GM10248 (cell line): Measurements from ENCODE around the gene MAEA.

ENCODE experiments used
- CTCF ChIA-PET: fragments of 300-600 bp; sonication (Branson Sonifier 250); formaldehyde crosslinking; extraction: SDS; loops from one replicate; lab custom pipeline; 2021; ENCODE audit warnings: antibody characterized with exemption; lab: Yijun Ruan, JAX
- POLR2A ChIA-PET: fragments of 350-650 bp; sonication (Branson Sonifier 250); formaldehyde crosslinking; extraction: SDS; loops from one replicate; lab custom pipeline; 2020; ENCODE audit warnings: antibody characterized with exemption; lab: Yijun Ruan, JAX
- DNase-seq: peaks from one replicate; pipeline ENCODE4 v3.0.0; 2012; ENCODE audit errors: extremely low spot score
- TF ChIP-seq, protein P1 (sequence below): IDR thresholded peaks from 2 replicates; pipeline ENCODE4 v1.5.1; 2012; ENCODE audit warnings: mild to moderate bottlenecking, low read depth; ENCODE audit errors: extremely low read depth, missing control alignments, control extremely low read depth

The MAEA gene

DNA sequence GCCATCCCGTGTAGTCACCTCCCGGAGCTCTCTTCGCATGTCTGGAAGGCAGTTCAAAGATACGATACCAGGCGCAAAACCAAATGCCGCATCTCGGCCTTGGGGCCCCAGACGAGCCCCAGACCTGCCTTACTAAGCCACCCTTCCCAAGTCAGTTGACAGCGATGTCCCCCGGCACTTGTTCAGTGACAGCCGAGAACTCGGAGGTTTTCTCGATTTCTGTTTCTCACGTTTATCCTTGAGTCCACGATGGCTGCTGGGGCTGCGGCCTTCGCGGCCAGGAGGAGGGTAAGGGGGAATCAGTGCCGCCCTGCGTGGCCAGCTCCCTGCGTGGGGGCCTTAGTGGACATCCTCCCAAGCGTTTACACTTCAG, 7.3 kb downstream of the MAEA start:
- POLR2A ChIA-PET, result no interaction called here
- TF ChIP-seq, protein P1, sequence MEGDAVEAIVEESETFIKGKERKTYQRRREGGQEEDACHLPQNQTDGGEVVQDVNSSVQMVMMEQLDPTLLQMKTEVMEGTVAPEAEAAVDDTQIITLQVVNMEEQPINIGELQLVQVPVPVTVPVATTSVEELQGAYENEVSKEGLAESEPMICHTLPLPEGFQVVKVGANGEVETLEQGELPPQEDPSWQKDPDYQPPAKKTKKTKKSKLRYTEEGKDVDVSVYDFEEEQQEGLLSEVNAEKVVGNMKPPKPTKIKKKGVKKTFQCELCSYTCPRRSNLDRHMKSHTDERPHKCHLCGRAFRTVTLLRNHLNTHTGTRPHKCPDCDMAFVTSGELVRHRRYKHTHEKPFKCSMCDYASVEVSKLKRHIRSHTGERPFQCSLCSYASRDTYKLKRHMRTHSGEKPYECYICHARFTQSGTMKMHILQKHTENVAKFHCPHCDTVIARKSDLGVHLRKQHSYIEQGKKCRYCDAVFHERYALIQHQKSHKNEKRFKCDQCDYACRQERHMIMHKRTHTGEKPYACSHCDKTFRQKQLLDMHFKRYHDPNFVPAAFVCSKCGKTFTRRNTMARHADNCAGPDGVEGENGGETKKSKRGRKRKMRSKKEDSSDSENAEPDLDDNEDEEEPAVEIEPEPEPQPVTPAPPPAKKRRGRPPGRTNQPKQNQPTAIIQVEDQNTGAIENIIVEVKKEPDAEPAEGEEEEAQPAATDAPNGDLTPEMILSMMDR, result no peak

DNA sequence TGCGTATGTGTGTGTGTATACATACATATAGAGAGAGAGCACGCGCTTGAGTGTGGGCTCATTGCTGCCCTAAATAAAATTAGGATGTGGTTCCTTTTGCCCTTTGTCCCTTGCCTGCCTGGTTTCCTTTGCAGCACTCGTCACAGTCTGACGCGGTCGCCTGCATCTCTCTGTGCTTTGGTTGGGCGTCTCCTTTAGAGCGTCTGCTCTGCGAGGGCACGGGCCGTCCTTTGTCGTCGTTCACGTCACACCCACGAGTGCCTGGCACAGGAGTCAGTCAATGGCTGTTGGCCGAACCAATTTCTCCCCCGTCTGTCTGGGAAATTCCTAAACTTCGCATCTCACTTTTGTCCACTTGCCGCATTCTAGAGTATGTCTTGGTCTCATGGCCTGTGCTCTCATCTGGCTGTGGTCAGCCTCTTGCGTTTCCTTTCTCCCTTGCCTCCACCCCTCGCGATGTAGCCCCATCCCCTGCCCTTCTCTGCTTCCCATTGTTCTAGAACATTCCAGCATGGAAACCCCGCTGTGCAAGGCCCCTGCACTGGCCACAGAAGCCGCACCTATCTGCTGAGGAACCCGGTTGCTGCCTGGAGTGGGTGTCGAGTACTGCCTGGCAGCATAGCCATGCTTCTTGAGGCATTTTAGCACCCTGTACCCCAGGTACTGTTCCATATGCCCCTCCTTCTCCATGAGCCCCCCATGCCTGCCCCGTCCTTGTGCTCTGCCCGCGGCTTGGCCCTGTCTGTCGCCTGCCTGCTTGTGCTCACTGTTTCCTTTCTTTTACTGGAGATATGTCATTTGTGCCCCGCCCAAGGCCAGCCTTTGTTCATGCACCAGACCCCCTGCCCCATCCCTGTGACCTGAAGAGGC, 8.0 kb downstream of the MAEA start:
- ChIA-PET POLR2A (no interaction called here), CTCF (no interaction called here)
- no peak for DNase-seq
- TF ChIP-seq, protein P1, result no peak

More for the DNA sequence above, 7.3 kb downstream of the MAEA start:
- DNase-seq, result no peak
- CTCF ChIA-PET, result no interaction called here

DNA sequence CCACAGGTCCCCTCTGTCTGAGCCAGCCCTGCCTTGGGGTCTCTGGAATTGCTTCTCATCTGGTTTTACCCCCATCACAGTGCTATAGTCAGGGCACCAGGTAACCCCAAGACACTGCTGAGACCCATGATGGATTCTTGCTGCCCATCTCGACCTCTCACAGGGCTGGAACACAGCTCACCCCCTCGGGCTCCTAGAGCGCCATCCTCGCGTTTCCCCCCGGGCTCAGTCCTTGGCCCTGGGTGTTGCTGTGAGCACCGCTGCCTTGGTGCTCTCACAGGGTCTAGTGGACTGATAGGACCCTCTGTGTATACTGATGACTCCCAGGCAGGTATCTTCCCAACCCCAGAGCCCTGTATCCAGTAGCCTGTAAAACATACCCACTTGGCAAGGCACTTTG, 8.8 kb downstream of the MAEA start:
- POLR2A ChIA-PET, result no interaction called here

DNA sequence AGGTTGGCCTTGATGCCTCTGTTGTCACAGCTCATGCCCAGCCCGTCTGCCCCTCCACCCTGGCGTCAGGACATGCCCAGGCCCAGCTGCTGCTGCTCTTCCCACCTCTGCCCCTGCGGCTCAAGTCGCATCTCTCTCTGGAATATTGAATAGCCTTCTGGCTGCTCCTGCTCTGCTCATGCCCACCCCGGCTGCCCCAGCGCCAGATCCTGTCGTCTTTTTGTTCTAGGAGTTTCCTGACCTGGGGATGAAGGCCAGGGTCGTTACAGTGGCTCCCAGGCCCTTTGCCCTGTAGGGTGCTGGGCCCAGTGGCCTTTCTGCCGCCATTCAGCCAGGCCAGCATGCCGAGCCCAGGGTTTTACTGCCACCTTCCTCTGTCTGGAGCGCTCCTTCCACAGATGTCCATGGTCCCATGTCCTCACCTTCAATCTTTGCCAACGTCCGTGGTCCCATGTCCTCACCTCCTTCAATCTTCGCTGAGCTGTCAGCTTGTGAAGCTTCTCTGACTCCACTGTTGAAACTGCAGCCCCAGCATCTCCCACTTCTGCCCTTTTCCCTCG, 9.7 kb downstream of the MAEA start:
- DNase-seq, result no peak
- ChIA-PET CTCF (interaction anchor here (1.4 to 1.5 kb wide), 2 partner anchors 13 to 35 kb away, joined by 3 to 4 read pairs; no protein-coding TSS in a partner anchor), POLR2A (no interaction called here)
- TF ChIP-seq, protein P1, result no peak

More for the DNA sequence above, 8.8 kb downstream of the MAEA start:
- TF ChIP-seq, protein P1, result no peak
- CTCF ChIA-PET, result interaction anchor here (1.5 kb wide), 1 partner anchor 34 kb away, joined by 4 read pairs; no protein-coding TSS in a partner anchor
- no peak for DNase-seq

DNA sequence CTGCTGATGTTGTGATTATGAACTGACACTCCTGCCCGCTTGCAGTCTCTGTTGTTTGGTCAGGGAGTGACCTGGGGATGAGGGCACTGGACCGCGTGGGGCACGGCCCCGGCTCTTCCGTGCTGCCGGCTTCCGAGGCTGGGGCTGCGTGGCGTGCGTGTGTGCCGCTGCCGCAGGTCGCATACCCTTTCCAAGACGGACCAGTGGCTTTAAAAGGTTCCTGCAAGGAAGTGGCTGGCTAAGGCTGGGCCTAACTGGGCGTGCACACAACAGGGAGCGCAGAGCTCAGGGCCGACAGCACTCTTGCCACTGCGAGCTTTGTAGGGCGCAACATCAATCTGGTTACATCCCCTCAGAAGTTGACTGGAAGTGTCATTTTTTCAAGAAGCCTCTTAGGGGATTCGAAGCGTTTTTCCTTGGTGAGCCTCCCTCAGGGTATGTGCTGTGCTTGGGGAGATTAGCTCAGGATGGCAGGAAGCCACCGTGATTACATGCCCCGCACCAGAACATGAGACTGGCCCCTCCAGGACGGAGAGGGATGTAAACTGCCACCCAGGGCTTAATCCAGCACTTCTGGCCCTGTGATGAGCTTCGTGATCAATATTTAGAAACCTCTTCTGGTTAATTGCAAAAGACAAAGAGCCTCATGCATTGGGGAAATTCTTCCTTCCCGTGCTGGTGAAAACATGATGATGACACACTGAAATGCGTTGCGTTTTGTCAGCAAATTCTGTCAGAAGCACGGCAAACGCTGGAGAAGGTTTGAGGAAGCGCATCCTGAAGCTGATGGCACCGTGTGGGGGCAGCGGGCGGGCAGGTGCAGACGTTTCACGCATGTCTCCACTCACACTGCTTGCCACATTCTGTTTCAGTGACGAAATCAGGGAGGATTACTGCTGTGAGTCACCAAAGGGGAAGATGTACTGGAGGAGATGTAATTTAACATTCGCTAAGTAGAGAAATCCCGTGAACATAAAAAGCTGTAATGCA, 11.1 kb downstream of the MAEA start:
- no peak for DNase-seq
- POLR2A ChIA-PET, result no interaction called here
- CTCF ChIA-PET, result interaction anchor here (0.9 to 1.6 kb wide), 3 partner anchors 14 to 146 kb away, joined by 3 read pairs; no protein-coding TSS in a partner anchor

More for the DNA sequence above, 11.1 kb downstream of the MAEA start:
- TF ChIP-seq, protein P1, result no peak
